Kidney epithelial cell (primary cell): ENCODE results near the gene MTUS2. TPM values are rescaled to one million over a fixed set of nuclear protein-coding genes. Genes with fewer than 3 reads are reported as not detected.

Experiments
- DNase-seq: peaks from one replicate; pipeline ENCODE4 v3.0.0-alpha.2; 2010; ENCODE audit warnings: low read depth
- H3K27me3 ChIP-seq: 2 replicates; pipeline ENCODE4 v1.6.0; 2011; ENCODE audit warnings: low read length; ENCODE audit not compliant: control insufficient read depth, insufficient read depth
- H3K36me3 ChIP-seq: 2 replicates; pipeline ENCODE4 v1.5.1; 2011; ENCODE audit warnings: low read length; ENCODE audit not compliant: control insufficient read depth, insufficient read depth
- H3K4me3 ChIP-seq: 2 replicates; pipeline ENCODE4 v1.5.1; 2011; ENCODE audit warnings: low read depth, mild to moderate bottlenecking, control low read depth, low read length
- total RNA-seq: library from RNA; depleted of rRNA; stranded (reverse); fragments of >200 nt; gene quantifications from 2 replicates; pipeline ENCODE4 v1.2.3, GENCODE V29; 2015
- TF ChIP-seq, protein P1 (sequence below): IDR thresholded peaks from 2 replicates; pipeline ENCODE4 v1.5.1; 2011; ENCODE audit warnings: mild to moderate bottlenecking, moderate library complexity, low read length, control low read depth, inconsistent platforms; ENCODE audit not compliant: insufficient read depth, poor library complexity, severe bottlenecking

The MTUS2 gene
- total RNA-seq, 1 donor from 2014 or later = 0.25 TPM

- Histone ChIP-seq H3K4me3 (no peak overlapping the region), H3K36me3 (no peaks in the 10 kb centered on the region), H3K27me3 (no peaks in the 10 kb centered on the region)
- no peak for DNase-seq
- TF ChIP-seq, protein P1, sequence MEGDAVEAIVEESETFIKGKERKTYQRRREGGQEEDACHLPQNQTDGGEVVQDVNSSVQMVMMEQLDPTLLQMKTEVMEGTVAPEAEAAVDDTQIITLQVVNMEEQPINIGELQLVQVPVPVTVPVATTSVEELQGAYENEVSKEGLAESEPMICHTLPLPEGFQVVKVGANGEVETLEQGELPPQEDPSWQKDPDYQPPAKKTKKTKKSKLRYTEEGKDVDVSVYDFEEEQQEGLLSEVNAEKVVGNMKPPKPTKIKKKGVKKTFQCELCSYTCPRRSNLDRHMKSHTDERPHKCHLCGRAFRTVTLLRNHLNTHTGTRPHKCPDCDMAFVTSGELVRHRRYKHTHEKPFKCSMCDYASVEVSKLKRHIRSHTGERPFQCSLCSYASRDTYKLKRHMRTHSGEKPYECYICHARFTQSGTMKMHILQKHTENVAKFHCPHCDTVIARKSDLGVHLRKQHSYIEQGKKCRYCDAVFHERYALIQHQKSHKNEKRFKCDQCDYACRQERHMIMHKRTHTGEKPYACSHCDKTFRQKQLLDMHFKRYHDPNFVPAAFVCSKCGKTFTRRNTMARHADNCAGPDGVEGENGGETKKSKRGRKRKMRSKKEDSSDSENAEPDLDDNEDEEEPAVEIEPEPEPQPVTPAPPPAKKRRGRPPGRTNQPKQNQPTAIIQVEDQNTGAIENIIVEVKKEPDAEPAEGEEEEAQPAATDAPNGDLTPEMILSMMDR = no peak
These were observed 323.7 kb downstream of the MTUS2 start for GRCh38 chr13:29143847-29144246.

GRCh38 chr13:29154390-29154789, 334.3 kb downstream of the MTUS2 start:
- TF ChIP-seq, protein P1 = no peak
- no peak overlapping the region for H3K4me3 ChIP-seq
- no peak for DNase-seq
- H3K36me3 ChIP-seq = no peaks in the 10 kb centered on the region
- no peaks in the 10 kb centered on the region for H3K27me3 ChIP-seq

GRCh38 chr13:29156136-29156535, 336.0 kb downstream of the MTUS2 start:
- TF ChIP-seq, protein P1 = no peak
- H3K36me3 ChIP-seq = no peaks in the 10 kb centered on the region
- H3K27me3 ChIP-seq = no peaks in the 10 kb centered on the region
- no peak overlapping the region for H3K4me3 ChIP-seq
- no peak for DNase-seq

GRCh38 chr13:29159871-29160270, 339.7 kb downstream of the MTUS2 start:
- Histone ChIP-seq H3K36me3 (no peaks in the 10 kb centered on the region), H3K4me3 (no peak overlapping the region), H3K27me3 (no peaks in the 10 kb centered on the region)
- no peak for DNase-seq
- TF ChIP-seq, protein P1 = no peak

- no peak overlapping the region for H3K4me3 ChIP-seq
- TF ChIP-seq, protein P1 = no peak
- no peak for DNase-seq
- no peaks in the 10 kb centered on the region for H3K36me3 ChIP-seq
- no peaks in the 10 kb centered on the region for H3K27me3 ChIP-seq
These were observed 340.7 kb downstream of the MTUS2 start for GRCh38 chr13:29160862-29161261.

DNA sequence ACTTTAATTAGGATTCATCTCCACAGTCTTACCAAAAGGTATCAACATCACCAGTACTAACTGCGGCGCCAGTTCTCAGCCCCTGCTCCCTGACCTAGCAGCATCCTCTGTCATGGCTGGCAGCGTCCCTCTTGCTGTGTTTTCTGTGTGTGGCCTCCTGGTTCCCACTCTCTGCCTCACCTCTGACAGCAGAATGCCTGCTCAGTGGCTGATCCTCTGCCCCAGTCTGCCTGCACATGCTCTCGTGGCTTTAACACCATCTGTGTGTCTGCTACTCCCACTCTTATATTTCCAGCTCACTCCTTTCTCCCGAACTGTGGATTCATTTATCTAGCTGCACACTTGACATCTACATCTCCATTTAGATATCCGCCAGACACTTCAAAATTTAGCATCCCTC, 341.5 kb downstream of the MTUS2 start:
- H3K27me3 ChIP-seq = no peaks in the 10 kb centered on the region
- TF ChIP-seq, protein P1 = no peak
- H3K36me3 ChIP-seq = no peaks in the 10 kb centered on the region
- no peak for DNase-seq
- H3K4me3 ChIP-seq = no peak overlapping the region
